HepG2 (cell line): Measurements from ENCODE around the gene USP10. TPM values are rescaled to one million over a fixed set of nuclear protein-coding genes. Genes with fewer than 3 reads are reported as not detected.

ENCODE experiments used
- ATRX ChIP-seq: sonication (generic); formaldehyde crosslinking; IDR thresholded peaks from 2 replicates; pipeline ENCODE4 v1.4.0; 2020; ENCODE audit warnings: missing genetic modification reagents, borderline replicate concordance
- CBX5 ChIP-seq: sonication (generic); formaldehyde crosslinking; IDR thresholded peaks from 2 replicates; pipeline ENCODE4 v1.4.0; 2020; ENCODE audit warnings: missing genetic modification reagents, borderline replicate concordance
- DNMT1 ChIP-seq: sonication (generic); formaldehyde crosslinking; IDR thresholded peaks from 2 replicates; pipeline ENCODE4 v1.5.1; 2020; ENCODE audit warnings: mild to moderate bottlenecking, missing genetic modification reagents
- FIP1L1 ChIP-seq: fragments of 200-400 bp; formaldehyde crosslinking; IDR thresholded peaks from 2 replicates; pipeline ENCODE4 v1.6.1; 2018; ENCODE audit warnings: low read depth, mild to moderate bottlenecking, low read length, moderate library complexity, borderline replicate concordance; ENCODE audit not compliant: insufficient read depth
- FOSL2 ChIP-seq: sonication (generic); formaldehyde crosslinking; IDR thresholded peaks from 2 replicates; pipeline ENCODE4 v1.4.0; 2020; ENCODE audit warnings: missing genetic modification reagents
- FOXC1 ChIP-seq: sonication (generic); formaldehyde crosslinking; IDR thresholded peaks from 2 replicates; pipeline ENCODE4 v1.8.0; 2022; ENCODE audit warnings: mild to moderate bottlenecking, missing genetic modification reagents, borderline replicate concordance
- KAT8 ChIP-seq: IDR thresholded peaks from 2 replicates; pipeline ENCODE4 v1.6.1; 2016; ENCODE audit warnings: missing genetic modification reagents, missing compliant biosample characterization
- KLF11 ChIP-seq: IDR thresholded peaks from 2 replicates; pipeline ENCODE4 v1.6.1; 2016; ENCODE audit warnings: missing compliant biosample characterization
- MAFF ChIP-seq: IDR thresholded peaks from 2 replicates; pipeline ENCODE4 v1.6.1; 2011; ENCODE audit warnings: low read depth, low read length, improper control_type of control experiment
- MEIS1 ChIP-seq: sonication (generic); formaldehyde crosslinking; IDR thresholded peaks from 2 replicates; pipeline ENCODE4 v1.9.0; 2021; ENCODE audit warnings: mild to moderate bottlenecking, missing genetic modification reagents, moderate library complexity, borderline replicate concordance
- POLR2A ChIP-seq, 2 experiments: IDR thresholded peaks; 2 replicates each; pipeline ENCODE4 v1.6.1; 2011; ENCODE audit warnings: low read depth in 2 of 2, low read length in 2 of 2, mild to moderate bottlenecking in 1 of 2, moderate library complexity in 1 of 2; ENCODE audit not compliant: insufficient read depth in 1 of 2
- SMAD1 ChIP-seq: sonication (generic); formaldehyde crosslinking; IDR thresholded peaks from 2 replicates; pipeline ENCODE4 v1.4.0; 2020; ENCODE audit warnings: missing genetic modification reagents, low read depth, mild to moderate bottlenecking, borderline replicate concordance
- SMARCE1 ChIP-seq: fragments of 450-650 bp; IDR thresholded peaks from 2 replicates; pipeline ENCODE4 v1.6.1; 2017; ENCODE audit warnings: borderline replicate concordance
- ZBTB42 ChIP-seq: sonication (generic); formaldehyde crosslinking; IDR thresholded peaks from 2 replicates; pipeline ENCODE4 v1.5.0; 2020; ENCODE audit warnings: mild to moderate bottlenecking, missing genetic modification reagents
- ZNF333 ChIP-seq: sonication (generic); formaldehyde crosslinking; IDR thresholded peaks from 2 replicates; pipeline ENCODE4 v1.4.0; 2020; ENCODE audit warnings: mild to moderate bottlenecking, missing genetic modification reagents, borderline replicate concordance
- ZNF720 ChIP-seq: sonication (generic); formaldehyde crosslinking; IDR thresholded peaks from 2 replicates; pipeline ENCODE4 v1.4.0; 2020; ENCODE audit warnings: missing genetic modification reagents
- polyA plus RNA-seq, 8 experiments: library from polyadenylated mRNA; depleted of rRNA in 3 of 8; stranded (reverse) in 7 of 8; unstranded in 1 of 8; fragments of >200 nt; fragmentation: Illumina TruSeq in 4 of 8; extraction: Trizol in 4 of 8; gene quantifications; 2 replicates each; pipeline versions ENCODE4 v1.2.1 to v1.2.3, GENCODE V29; 2011 to 2016; ENCODE audit warnings: low read depth in 4 of 8, missing spikeins in 1 of 8, mixed read lengths in 1 of 8; ENCODE audit not compliant: insufficient read depth in 1 of 8
- total RNA-seq, 5 experiments: library from RNA; depleted of rRNA; stranded (reverse); fragments of >200 nt; fragmentation: Illumina TruSeq; extraction: Trizol; gene quantifications; 2 replicates each; pipeline ENCODE4 v1.2.3, GENCODE V29; 2016; ENCODE audit warnings: low read depth in 1 of 5
- TF ChIP-seq, protein P1 (sequence below): sonication (generic); formaldehyde crosslinking; IDR thresholded peaks from 2 replicates; pipeline ENCODE4 v1.5.1; 2020; ENCODE audit warnings: mild to moderate bottlenecking, missing genetic modification reagents, moderate library complexity
- TF ChIP-seq, protein P2 (sequence below): sonication (generic); formaldehyde crosslinking; IDR thresholded peaks from 2 replicates; pipeline ENCODE4 v1.5.0; 2020; ENCODE audit warnings: mild to moderate bottlenecking, low read depth, missing genetic modification reagents, borderline replicate concordance
- TF ChIP-seq, protein P3 (sequence below): sonication (generic); formaldehyde crosslinking; IDR thresholded peaks from 2 replicates; pipeline ENCODE4 v1.8.1; 2023; ENCODE audit warnings: missing genetic modification reagents, mild to moderate bottlenecking, borderline replicate concordance
- TF ChIP-seq, protein P4 (sequence below): sonication (generic); formaldehyde crosslinking; IDR thresholded peaks from 2 replicates; pipeline ENCODE4 v1.4.0; 2020; ENCODE audit warnings: mild to moderate bottlenecking, missing genetic modification reagents

The USP10 gene
- total and polyA plus RNA-seq, 2 of the 13 experiments (the other 11 are each of a cell fraction or from before 2014, with no cell fraction given) = 79.1 to 122 TPM

- TF ChIP-seq, protein P1, sequence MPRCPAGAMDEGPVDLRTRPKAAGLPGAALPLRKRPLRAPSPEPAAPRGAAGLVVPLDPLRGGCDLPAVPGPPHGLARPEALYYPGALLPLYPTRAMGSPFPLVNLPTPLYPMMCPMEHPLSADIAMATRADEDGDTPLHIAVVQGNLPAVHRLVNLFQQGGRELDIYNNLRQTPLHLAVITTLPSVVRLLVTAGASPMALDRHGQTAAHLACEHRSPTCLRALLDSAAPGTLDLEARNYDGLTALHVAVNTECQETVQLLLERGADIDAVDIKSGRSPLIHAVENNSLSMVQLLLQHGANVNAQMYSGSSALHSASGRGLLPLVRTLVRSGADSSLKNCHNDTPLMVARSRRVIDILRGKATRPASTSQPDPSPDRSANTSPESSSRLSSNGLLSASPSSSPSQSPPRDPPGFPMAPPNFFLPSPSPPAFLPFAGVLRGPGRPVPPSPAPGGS = peak; percentile 83
- no peak for TF ChIP-seq ATRX (CRISPR knock-in tag)
- peak; percentile 87; the same call in 1 of the 2 replicates for TF ChIP-seq FOXC1 (CRISPR knock-in tag)
- no peak for TF ChIP-seq ZNF720 (CRISPR knock-in tag)
- TF ChIP-seq ZBTB42 (CRISPR knock-in tag) = no peak
- TF ChIP-seq, protein P2, sequence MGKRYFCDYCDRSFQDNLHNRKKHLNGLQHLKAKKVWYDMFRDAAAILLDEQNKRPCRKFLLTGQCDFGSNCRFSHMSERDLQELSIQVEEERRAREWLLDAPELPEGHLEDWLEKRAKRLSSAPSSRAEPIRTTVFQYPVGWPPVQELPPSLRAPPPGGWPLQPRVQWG (CRISPR knock-in tag) = no peak
- TF ChIP-seq MAFF = no peak
- TF ChIP-seq, protein P3, sequence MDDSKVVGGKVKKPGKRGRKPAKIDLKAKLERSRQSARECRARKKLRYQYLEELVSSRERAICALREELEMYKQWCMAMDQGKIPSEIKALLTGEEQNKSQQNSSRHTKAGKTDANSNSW (CRISPR knock-in tag) = peak; percentile 81; the same call in 1 of the 2 replicates
- TF ChIP-seq SMAD1 (CRISPR knock-in tag) = 0 out of 2 replicates have a peak, but pooled peaks have one; percentile 2
- TF ChIP-seq FIP1L1 = no peak
- TF ChIP-seq KAT8 (CRISPR knock-in tag) = peak; percentile 90
- TF ChIP-seq CBX5 (CRISPR knock-in tag) = no peak
- peak; percentile 15; the same call in 1 of the 2 replicates for TF ChIP-seq DNMT1 (CRISPR knock-in tag)
- TF ChIP-seq, protein P4, sequence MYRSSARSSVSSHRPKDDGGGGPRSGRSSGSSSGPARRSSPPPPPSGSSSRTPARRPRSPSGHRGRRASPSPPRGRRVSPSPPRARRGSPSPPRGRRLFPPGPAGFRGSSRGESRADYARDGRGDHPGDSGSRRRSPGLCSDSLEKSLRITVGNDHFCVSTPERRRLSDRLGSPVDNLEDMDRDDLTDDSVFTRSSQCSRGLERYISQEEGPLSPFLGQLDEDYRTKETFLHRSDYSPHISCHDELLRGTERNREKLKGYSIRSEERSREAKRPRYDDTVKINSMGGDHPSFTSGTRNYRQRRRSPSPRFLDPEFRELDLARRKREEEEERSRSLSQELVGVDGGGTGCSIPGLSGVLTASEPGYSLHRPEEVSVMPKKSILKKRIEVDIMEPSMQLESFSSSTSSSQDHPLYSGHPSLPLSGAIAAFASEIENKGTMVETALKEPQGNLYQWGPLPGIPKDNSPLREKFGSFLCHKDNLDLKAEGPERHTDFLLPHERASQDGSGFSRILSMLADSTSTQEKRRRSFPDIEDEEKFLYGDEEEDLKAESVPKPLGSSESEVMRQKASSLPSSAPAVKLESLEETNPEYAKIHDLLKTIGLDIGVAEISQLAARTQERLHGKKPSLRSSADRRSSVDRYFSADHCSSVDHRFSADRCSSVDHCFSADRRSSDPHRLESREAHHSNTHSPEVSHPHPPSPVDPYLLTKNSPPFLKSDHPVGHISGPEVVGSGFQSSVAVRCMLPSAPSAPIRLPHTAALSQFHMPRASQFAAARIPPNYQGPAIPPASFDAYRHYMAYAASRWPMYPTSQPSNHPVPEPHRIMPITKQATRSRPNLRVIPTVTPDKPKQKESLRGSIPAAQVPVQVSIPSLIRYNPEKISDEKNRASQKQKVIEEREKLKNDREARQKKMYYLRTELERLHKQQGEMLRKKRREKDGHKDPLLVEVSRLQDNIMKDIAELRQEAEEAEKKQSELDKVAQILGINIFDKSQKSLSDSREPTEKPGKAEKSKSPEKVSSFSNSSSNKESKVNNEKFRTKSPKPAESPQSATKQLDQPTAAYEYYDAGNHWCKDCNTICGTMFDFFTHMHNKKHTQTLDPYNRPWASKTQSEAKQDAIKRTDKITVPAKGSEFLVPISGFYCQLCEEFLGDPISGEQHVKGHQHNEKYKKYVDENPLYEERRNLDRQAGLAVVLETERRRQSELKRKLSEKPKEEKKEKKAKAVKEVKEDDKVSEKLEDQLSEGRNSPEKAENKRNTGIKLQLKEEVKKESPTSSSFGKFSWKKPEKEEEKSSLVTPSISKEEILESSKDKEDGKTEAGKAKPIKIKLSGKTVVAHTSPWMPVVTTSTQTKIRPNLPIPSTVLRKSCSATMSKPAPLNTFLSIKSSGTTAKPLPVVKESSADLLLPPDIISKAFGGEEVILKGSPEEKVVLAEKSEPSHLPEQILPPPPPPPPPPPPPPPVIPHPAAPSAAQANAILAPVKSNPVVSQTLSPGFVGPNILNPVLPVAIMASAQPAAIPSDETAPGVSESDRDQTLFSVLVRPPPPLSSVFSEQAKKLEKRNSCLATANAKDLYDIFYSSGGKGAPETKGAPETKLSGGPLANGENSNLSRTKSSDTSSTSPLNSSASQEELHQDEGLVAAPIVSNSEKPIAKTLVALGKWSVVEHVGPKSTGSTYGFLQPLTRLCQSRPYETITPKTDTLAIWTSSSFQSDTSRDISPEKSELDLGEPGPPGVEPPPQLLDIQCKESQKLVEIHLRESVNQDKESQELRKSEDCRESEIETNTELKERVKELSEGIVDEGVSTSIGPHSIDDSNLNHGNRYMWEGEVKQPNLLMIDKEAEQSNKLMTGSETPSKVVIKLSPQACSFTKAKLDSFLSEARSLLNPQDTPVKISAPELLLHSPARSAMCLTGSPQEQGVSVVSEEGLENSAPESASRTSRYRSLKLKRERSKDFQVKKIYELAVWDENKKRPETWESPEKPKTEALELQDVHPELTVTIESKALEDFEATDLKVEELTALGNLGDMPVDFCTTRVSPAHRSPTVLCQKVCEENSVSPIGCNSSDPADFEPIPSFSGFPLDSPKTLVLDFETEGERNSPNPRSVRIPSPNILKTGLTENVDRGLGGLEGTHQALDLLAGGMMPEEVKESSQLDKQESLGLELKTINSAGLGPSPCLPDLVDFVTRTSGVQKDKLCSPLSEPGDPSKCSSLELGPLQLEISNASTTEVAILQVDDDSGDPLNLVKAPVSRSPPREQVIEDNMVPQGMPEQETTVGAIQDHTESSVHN (CRISPR knock-in tag) = no peak
- no peak for TF ChIP-seq ZNF333 (CRISPR knock-in tag)
- TF ChIP-seq FOSL2 (CRISPR knock-in tag) = 0 out of 2 replicates have a peak, but pooled peaks have one; percentile 23
- no peak for TF ChIP-seq KLF11 (CRISPR knock-in tag)
- TF ChIP-seq SMARCE1 = 0 out of 2 replicates have a peak, but pooled peaks have one; percentile 6
- peak; percentile 88 to 93 for TF ChIP-seq POLR2A (IDR thresholded peaks at IDR 0.05; ENCODE audit: insufficient read depth in 1 of 2, low read depth in 2 of 2, low read length in 2 of 2)
- TF ChIP-seq MEIS1 (CRISPR knock-in tag) = no peak
Observed at GRCh38 chr16:84699712-84700445, at the start of gene USP10 (continued).
